HepG2 (cell line): ENCODE data around the gene ZFP36L2. TPM values are rescaled to one million over a fixed set of nuclear protein-coding genes. Genes with fewer than 3 reads are reported as not detected.

Source experiments
- ATAC-seq: fragments of 200-7000 bp; cut with Tn5 transposase; 3 replicates; pipeline ENCODE4 v1.9.1; 2020; ENCODE audit warnings: mild to moderate bottlenecking, moderate library complexity
- BruUV-seq: library from RNA; stranded (reverse); fragments of 400-500 nt; replicated peaks from 2 replicates; lab custom pipeline; 2021; lab: Mats Ljungman, UMichigan
- CTCF ChIA-PET: fragments of 300-600 bp; formaldehyde crosslinking; extraction: SDS; loops from one replicate; lab custom pipeline; 2021; ENCODE audit warnings: low total read pairs, inconsistent platforms, low intra/inter-chr PET ratio; lab: Yijun Ruan, JAX
- POLR2A ChIA-PET: fragments of 350-600 bp; sonication (Branson Sonifier 250); formaldehyde crosslinking; loops from one replicate; lab custom pipeline; 2020; ENCODE audit warnings: antibody characterized with exemption, inconsistent platforms; lab: Yijun Ruan, JAX
- DNase-seq: peaks from one replicate; pipeline ENCODE4 v3.0.0-alpha.2; 2015; ENCODE audit warnings: low spot score
- FAIRE-seq: peaks from 3 replicates; lab custom pipeline; 2011; peaks lifted over from hg19 to GRCh38; lab: Jason Lieb, UNC
- H2AFZ ChIP-seq: one replicate; pipeline ENCODE4 v1.6.1; 2011; ENCODE audit warnings: low read length, inconsistent platforms
- H3K27ac ChIP-seq: fragments of 300-600 bp; 3 replicates; pipeline ENCODE4 v1.8.0; 2011; ENCODE audit warnings: mixed run types, mild to moderate bottlenecking, mixed read lengths, low read length, inconsistent platforms; ENCODE audit not compliant: insufficient read depth; ENCODE audit errors: extremely low read length
- H3K27me3 ChIP-seq, 2 experiments: fragments of 200-600 bp in 1 of 2; 2 replicates in 1 of 2; 3 replicates in 1 of 2; pipeline versions ENCODE4 v1.6.0 to v1.8.0; 2011; ENCODE audit warnings: low read length in 2 of 2, mild to moderate bottlenecking in 2 of 2, moderate library complexity in 2 of 2, inconsistent platforms in 1 of 2; ENCODE audit not compliant: insufficient read depth in 2 of 2, control insufficient read depth in 1 of 2
- H3K36me3 ChIP-seq, 2 experiments: fragments of 200-600 bp in 1 of 2; replicated peaks in 1 of 2; 2 replicates in 1 of 2; 3 replicates in 1 of 2; pipeline versions ENCODE4 v1.5.1 to v1.8.0; 2011; ENCODE audit warnings: low read length in 2 of 2, inconsistent platforms in 1 of 2; ENCODE audit not compliant: insufficient read depth in 2 of 2, control insufficient read depth in 1 of 2
- H3K4me1 ChIP-seq: 2 replicates; pipeline ENCODE4 v1.5.1; 2012; ENCODE audit warnings: low read length, inconsistent platforms; ENCODE audit not compliant: insufficient read depth
- H3K4me2 ChIP-seq: 2 replicates; pipeline ENCODE4 v1.6.0; 2011; ENCODE audit warnings: low read depth, low read length, inconsistent platforms
- H3K4me3 ChIP-seq, 3 experiments: fragments of 200-600 bp in 1 of 3; sonication (generic), shearing (Covaris generic) in 1 of 3; replicated peaks in 1 of 3; 2 replicates each; pipeline ENCODE4 v1.5.1; 2011 to 2016; ENCODE audit warnings: low read length in 3 of 3, inconsistent platforms in 2 of 3, low read depth in 2 of 3, mild to moderate bottlenecking in 2 of 3, control low read depth in 1 of 3, mixed read lengths in 1 of 3; ENCODE audit not compliant: insufficient read depth in 1 of 3
- H3K79me2 ChIP-seq: one replicate; pipeline ENCODE4 v1.6.1; 2011; ENCODE audit warnings: low read length, inconsistent platforms; ENCODE audit not compliant: insufficient read depth
- H3K9ac ChIP-seq: 2 replicates; pipeline ENCODE4 v1.6.0; 2011; ENCODE audit warnings: mild to moderate bottlenecking, low read depth, low read length, inconsistent platforms; ENCODE audit not compliant: insufficient read depth
- H3K9me3 ChIP-seq: 2 replicates; pipeline ENCODE4 v1.5.1; 2012; ENCODE audit warnings: mild to moderate bottlenecking, low read length
- H4K20me1 ChIP-seq: 2 replicates; pipeline ENCODE4 v1.6.0; 2011; ENCODE audit warnings: inconsistent platforms, mild to moderate bottlenecking, low read length, moderate library complexity; ENCODE audit not compliant: insufficient read depth
- ARNT ChIP-seq: fragments of 450-650 bp; IDR thresholded peaks from 2 replicates; pipeline ENCODE4 v1.6.1; 2017
- ATF7-NPFF ChIP-seq: sonication (generic); formaldehyde crosslinking; IDR thresholded peaks from 2 replicates; pipeline ENCODE4 v1.8.1; 2023; ENCODE audit warnings: mild to moderate bottlenecking, low read depth, missing genetic modification reagents, moderate library complexity
- GTF3A ChIP-seq: sonication (generic); formaldehyde crosslinking; conservative IDR thresholded peaks from 2 replicates; pipeline ENCODE4 v1.4.0; 2020; ENCODE audit warnings: mild to moderate bottlenecking, missing genetic modification reagents
- IRF2 ChIP-seq: IDR thresholded peaks from 2 replicates; pipeline ENCODE4 v1.6.1; 2018; ENCODE audit warnings: missing genetic modification reagents, missing compliant biosample characterization
- KLF11 ChIP-seq: IDR thresholded peaks from 2 replicates; pipeline ENCODE4 v1.6.1; 2016; ENCODE audit warnings: missing compliant biosample characterization
- KLF13 ChIP-seq: sonication (generic); formaldehyde crosslinking; IDR thresholded peaks from 2 replicates; pipeline ENCODE4 v1.4.0; 2020; ENCODE audit warnings: mild to moderate bottlenecking, missing genetic modification reagents
- NFYB ChIP-seq: sonication (generic); formaldehyde crosslinking; IDR thresholded peaks from 2 replicates; pipeline ENCODE4 v1.4.0; 2020; ENCODE audit warnings: missing genetic modification reagents
- PAF1 ChIP-seq: IDR thresholded peaks from 2 replicates; pipeline ENCODE4 v1.6.1; 2016; ENCODE audit warnings: missing genetic modification reagents, missing compliant biosample characterization
- SETDB1 ChIP-seq: sonication (generic); formaldehyde crosslinking; IDR thresholded peaks from 2 replicates; pipeline ENCODE4 v1.5.1; 2020; ENCODE audit warnings: missing genetic modification reagents, mild to moderate bottlenecking, borderline replicate concordance
- TBX2 ChIP-seq: sonication (generic); formaldehyde crosslinking; IDR thresholded peaks from 2 replicates; pipeline ENCODE4 v1.5.0; 2020; ENCODE audit warnings: missing genetic modification reagents, mild to moderate bottlenecking, borderline replicate concordance
- TEAD3 ChIP-seq: optimal IDR thresholded peaks from 2 replicates; pipeline ENCODE3; 2016; ENCODE audit warnings: borderline replicate concordance
- ZNF382 ChIP-seq: sonication (generic); formaldehyde crosslinking; IDR thresholded peaks from 2 replicates; pipeline ENCODE4 v1.5.0; 2020; ENCODE audit warnings: missing genetic modification reagents, mild to moderate bottlenecking, borderline replicate concordance
- ZNF570 ChIP-seq: sonication (generic); formaldehyde crosslinking; IDR thresholded peaks from 2 replicates; pipeline ENCODE4 v1.4.0; 2020; ENCODE audit warnings: mild to moderate bottlenecking, missing genetic modification reagents, borderline replicate concordance
- WGBS: methylation state at CpG from one replicate; pipeline ENCODE4 v1.1.6; 2017; ENCODE audit warnings: low lambda C conversion rate; 5-methylcytosine and 5-hydroxymethylcytosine counted together
- in situ Hi-C: cut with HindIII; loops from 2 replicates; pipeline ENCODE4 v1.10.0; 2017; ENCODE audit warnings: low pct_unique_long_range_greater_than_20kb; ENCODE audit not compliant: extremely low pct_ligation_motif_present
- intact Hi-C: fragments of 100-400 bp; cut with micrococcal nuclease; formaldehyde crosslinking; loops from one replicate; pipeline ENCODE4 v1.10.0; 2022; ENCODE audit not compliant: unreplicated experiment
- polyA plus RNA-seq, 8 experiments: library from polyadenylated mRNA; depleted of rRNA in 3 of 8; stranded (reverse) in 7 of 8; unstranded in 1 of 8; fragments of >200 nt; fragmentation: Illumina TruSeq in 4 of 8; extraction: Trizol in 4 of 8; gene quantifications; 2 replicates each; pipeline versions ENCODE4 v1.2.1 to v1.2.3, GENCODE V29; 2011 to 2016; ENCODE audit warnings: low read depth in 4 of 8, missing spikeins in 1 of 8, mixed read lengths in 1 of 8; ENCODE audit not compliant: insufficient read depth in 1 of 8
- total RNA-seq, 5 experiments: library from RNA; depleted of rRNA; stranded (reverse); fragments of >200 nt; fragmentation: Illumina TruSeq; extraction: Trizol; gene quantifications; 2 replicates each; pipeline ENCODE4 v1.2.3, GENCODE V29; 2016; ENCODE audit warnings: low read depth in 1 of 5
- TF ChIP-seq, protein P1 (sequence below): sonication (generic); formaldehyde crosslinking; IDR thresholded peaks from 2 replicates; pipeline ENCODE4 v1.8.0; 2022; ENCODE audit warnings: mild to moderate bottlenecking, missing genetic modification reagents, moderate library complexity
- TF ChIP-seq, protein P2 (sequence below): sonication (generic); formaldehyde crosslinking; IDR thresholded peaks from 2 replicates; pipeline ENCODE4 v1.4.0; 2020; ENCODE audit warnings: mild to moderate bottlenecking, missing genetic modification reagents
- TF ChIP-seq, protein P3 (sequence below): sonication (generic); formaldehyde crosslinking; IDR thresholded peaks from 2 replicates; pipeline ENCODE4 v1.4.0; 2020; ENCODE audit warnings: missing genetic modification reagents, borderline replicate concordance
- TF ChIP-seq, protein P4 (sequence below): sonication (generic); formaldehyde crosslinking; IDR thresholded peaks from 2 replicates; pipeline ENCODE4 v1.4.0; 2020; ENCODE audit warnings: missing genetic modification reagents

The ZFP36L2 gene
- total and polyA plus RNA-seq, 2 of the 13 experiments (the other 11 are each of a cell fraction or from before 2014, with no cell fraction given), result 11.2 to 21.8 TPM

DNA sequence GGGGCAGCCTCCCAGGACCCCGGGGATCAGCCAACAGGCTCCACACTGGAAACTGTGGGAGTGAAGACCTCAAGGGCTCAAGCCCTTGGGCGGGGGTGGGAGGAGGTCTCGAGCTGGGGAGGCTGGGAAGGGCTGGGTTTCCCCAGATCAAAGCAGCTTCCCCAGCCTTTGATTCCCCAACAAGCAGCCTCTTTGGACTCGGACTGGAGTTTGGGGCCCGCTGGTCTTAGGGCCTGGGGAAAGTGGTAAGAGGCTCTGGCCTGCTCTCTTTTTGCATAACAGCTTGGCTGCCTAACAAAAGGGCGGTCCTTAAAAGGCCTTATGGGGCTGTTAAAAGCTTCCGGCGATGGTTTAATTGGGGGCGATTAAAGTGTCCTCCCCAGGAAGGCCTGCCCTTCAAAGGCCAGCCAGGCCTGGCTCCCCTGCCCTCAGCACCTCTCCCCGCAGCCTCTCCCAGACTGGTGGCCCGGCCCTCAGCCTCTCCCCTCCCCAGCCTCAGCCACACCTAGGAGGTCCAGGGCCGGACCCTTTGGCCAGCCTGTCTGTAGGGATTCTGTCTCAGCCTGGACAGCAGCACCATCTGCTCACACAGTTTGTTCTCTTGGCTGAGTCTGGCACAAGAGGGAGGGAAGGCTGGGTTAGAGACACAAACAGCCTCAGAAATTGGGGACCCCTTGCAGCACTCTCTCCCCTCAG, 39.6 kb downstream of the ZFP36L2 start:
- DNase-seq, result peak; percentile 78
- POLR2A ChIA-PET, result interaction anchor here (0.8 to 4.4 kb wide), 8 partner anchors 9 to 212 kb away, joined by 3 to 28 read pairs (median 4); no protein-coding TSS in a partner anchor
- BruUV-seq, result no TSS peak
- FAIRE-seq, result no peak
- H3K9ac ChIP-seq, result peak overlapping the region; percentile 66
- H2AFZ ChIP-seq, result peak overlapping the region; percentile 38
- CTCF ChIA-PET, result no interaction called here
- 7% methylated on average over 5 of the region's 12 CpGs for WGBS
- peak overlapping the region in 1 of 3 experiments; percentile 43; a peak in 1 of 6 replicates for H3K4me3 ChIP-seq
- no peaks in the 10 kb centered on the region for H4K20me1 ChIP-seq
- H3K36me3 ChIP-seq, result no peaks in the 10 kb centered on the region
- H3K27ac ChIP-seq, result peak overlapping the region; percentile 65
- intact Hi-C loops, result no loop called here
- ATAC-seq, result peak; percentile 45
- H3K4me2 ChIP-seq, result peak overlapping the region; percentile 66
- no peaks in the 10 kb centered on the region for H3K27me3 ChIP-seq
- peaks cover 83% of the 10 kb centered on the region for H3K4me1 ChIP-seq
- H3K9me3 ChIP-seq, result no peaks in the 10 kb centered on the region
- in situ Hi-C loops, result no loop called here
- no peaks in the 10 kb centered on the region for H3K79me2 ChIP-seq
- TF ChIP-seq KLF11, result no peak
- TF ChIP-seq NFYB, result no peak
- no peak for TF ChIP-seq GTF3A (CRISPR knock-in tag)
- TF ChIP-seq ZNF382 (CRISPR knock-in tag), result no peak
- TF ChIP-seq, protein P1, sequence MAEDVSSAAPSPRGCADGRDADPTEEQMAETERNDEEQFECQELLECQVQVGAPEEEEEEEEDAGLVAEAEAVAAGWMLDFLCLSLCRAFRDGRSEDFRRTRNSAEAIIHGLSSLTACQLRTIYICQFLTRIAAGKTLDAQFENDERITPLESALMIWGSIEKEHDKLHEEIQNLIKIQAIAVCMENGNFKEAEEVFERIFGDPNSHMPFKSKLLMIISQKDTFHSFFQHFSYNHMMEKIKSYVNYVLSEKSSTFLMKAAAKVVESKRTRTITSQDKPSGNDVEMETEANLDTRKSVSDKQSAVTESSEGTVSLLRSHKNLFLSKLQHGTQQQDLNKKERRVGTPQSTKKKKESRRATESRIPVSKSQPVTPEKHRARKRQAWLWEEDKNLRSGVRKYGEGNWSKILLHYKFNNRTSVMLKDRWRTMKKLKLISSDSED (CRISPR knock-in tag), result no peak
- TF ChIP-seq PAF1 (CRISPR knock-in tag), result no peak
- TF ChIP-seq IRF2 (CRISPR knock-in tag), result no peak
- no peak for TF ChIP-seq ARNT
- no peak for TF ChIP-seq ZNF570 (CRISPR knock-in tag)
- no peak for TF ChIP-seq KLF13 (CRISPR knock-in tag)
- TF ChIP-seq, protein P2, sequence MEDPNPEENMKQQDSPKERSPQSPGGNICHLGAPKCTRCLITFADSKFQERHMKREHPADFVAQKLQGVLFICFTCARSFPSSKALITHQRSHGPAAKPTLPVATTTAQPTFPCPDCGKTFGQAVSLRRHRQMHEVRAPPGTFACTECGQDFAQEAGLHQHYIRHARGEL (CRISPR knock-in tag), result no peak
- TF ChIP-seq, protein P3, sequence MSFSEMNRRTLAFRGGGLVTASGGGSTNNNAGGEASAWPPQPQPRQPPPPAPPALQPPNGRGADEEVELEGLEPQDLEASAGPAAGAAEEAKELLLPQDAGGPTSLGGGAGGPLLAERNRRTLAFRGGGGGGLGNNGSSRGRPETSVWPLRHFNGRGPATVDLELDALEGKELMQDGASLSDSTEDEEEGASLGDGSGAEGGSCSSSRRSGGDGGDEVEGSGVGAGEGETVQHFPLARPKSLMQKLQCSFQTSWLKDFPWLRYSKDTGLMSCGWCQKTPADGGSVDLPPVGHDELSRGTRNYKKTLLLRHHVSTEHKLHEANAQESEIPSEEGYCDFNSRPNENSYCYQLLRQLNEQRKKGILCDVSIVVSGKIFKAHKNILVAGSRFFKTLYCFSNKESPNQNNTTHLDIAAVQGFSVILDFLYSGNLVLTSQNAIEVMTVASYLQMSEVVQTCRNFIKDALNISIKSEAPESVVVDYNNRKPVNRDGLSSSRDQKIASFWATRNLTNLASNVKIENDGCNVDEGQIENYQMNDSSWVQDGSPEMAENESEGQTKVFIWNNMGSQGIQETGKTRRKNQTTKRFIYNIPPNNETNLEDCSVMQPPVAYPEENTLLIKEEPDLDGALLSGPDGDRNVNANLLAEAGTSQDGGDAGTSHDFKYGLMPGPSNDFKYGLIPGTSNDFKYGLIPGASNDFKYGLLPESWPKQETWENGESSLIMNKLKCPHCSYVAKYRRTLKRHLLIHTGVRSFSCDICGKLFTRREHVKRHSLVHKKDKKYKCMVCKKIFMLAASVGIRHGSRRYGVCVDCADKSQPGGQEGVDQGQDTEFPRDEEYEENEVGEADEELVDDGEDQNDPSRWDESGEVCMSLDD (CRISPR knock-in tag), result no peak
- TF ChIP-seq TBX2 (CRISPR knock-in tag), result no peak
- TF ChIP-seq, protein P4, sequence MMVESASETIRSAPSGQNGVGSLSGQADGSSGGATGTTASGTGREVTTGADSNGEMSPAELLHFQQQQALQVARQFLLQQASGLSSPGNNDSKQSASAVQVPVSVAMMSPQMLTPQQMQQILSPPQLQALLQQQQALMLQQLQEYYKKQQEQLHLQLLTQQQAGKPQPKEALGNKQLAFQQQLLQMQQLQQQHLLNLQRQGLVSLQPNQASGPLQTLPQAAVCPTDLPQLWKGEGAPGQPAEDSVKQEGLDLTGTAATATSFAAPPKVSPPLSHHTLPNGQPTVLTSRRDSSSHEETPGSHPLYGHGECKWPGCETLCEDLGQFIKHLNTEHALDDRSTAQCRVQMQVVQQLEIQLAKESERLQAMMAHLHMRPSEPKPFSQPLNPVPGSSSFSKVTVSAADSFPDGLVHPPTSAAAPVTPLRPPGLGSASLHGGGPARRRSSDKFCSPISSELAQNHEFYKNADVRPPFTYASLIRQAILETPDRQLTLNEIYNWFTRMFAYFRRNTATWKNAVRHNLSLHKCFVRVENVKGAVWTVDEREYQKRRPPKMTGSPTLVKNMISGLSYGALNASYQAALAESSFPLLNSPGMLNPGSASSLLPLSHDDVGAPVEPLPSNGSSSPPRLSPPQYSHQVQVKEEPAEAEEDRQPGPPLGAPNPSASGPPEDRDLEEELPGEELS, result no peak
- TF ChIP-seq TEAD3, result no peak
- TF ChIP-seq SETDB1 (CRISPR knock-in tag), result no peak
- TF ChIP-seq ATF7-NPFF (CRISPR knock-in tag), result no peak
